ENCODE results near the gene LRRFIP1.

DNA sequence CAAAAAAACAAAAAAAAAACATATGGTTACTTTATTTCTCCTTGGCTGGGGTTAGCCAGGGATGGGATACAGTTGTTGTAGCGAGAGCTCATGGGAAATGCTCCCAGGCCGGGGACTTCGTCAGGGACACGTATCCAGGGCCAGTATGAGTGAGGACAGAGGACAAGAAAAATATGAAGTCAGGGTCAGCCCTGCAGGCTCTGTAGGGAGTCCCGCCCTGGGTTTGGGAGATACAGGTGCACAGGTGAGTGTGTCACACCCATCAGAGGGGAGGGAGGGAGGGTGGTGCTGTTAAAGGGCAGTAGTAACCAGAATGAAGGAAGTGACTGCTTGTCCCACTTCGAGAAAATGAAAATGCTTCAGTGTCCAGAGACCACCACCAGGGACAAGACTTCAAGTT, 115.6 kb downstream of the LRRFIP1 start:
- no peak for TF ChIP-seq JUN (IDR thresholded peaks at IDR 0.05; ENCODE audit: borderline replicate concordance, insufficient read depth, insufficient read length, low read depth)
- TF ChIP-seq, protein P1, sequence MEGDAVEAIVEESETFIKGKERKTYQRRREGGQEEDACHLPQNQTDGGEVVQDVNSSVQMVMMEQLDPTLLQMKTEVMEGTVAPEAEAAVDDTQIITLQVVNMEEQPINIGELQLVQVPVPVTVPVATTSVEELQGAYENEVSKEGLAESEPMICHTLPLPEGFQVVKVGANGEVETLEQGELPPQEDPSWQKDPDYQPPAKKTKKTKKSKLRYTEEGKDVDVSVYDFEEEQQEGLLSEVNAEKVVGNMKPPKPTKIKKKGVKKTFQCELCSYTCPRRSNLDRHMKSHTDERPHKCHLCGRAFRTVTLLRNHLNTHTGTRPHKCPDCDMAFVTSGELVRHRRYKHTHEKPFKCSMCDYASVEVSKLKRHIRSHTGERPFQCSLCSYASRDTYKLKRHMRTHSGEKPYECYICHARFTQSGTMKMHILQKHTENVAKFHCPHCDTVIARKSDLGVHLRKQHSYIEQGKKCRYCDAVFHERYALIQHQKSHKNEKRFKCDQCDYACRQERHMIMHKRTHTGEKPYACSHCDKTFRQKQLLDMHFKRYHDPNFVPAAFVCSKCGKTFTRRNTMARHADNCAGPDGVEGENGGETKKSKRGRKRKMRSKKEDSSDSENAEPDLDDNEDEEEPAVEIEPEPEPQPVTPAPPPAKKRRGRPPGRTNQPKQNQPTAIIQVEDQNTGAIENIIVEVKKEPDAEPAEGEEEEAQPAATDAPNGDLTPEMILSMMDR (IDR thresholded peaks at IDR 0.05; ENCODE audit: extremely low read depth in 1 of 2, insufficient read depth in 1 of 2, low read depth in 1 of 2, low read length in 2 of 2): no peak
- TF ChIP-seq, protein P2, sequence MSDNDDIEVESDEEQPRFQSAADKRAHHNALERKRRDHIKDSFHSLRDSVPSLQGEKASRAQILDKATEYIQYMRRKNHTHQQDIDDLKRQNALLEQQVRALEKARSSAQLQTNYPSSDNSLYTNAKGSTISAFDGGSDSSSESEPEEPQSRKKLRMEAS (IDR thresholded peaks at IDR 0.05; ENCODE audit: insufficient read depth, insufficient read length): no peak
- TF ChIP-seq POLR2A (IDR thresholded peaks at IDR 0.05; ENCODE audit: low read depth, low read length): no peak
- TF ChIP-seq POLR2AphosphoS5 (IDR thresholded peaks at IDR 0.05; ENCODE audit: insufficient read depth, low read depth, low read length): no peak
- no peak for TF ChIP-seq MYC (IDR thresholded peaks at IDR 0.05; ENCODE audit: low read depth, low read length)

Data from endothelial cell of umbilical vein (primary cell).